IMR-90 (cell line): Measurements from ENCODE around the gene R3HDM2.

Experiments
- BHLHE40 ChIP-seq: fragments of 150-350 bp; IDR thresholded peaks from 2 replicates; pipeline ENCODE4 v1.6.1; 2016; ENCODE audit warnings: mild to moderate bottlenecking, low read depth, low read length
- MAFK ChIP-seq: IDR thresholded peaks from 2 replicates; pipeline ENCODE4 v1.6.1; 2012; ENCODE audit warnings: low read depth, low read length, improper control_type of control experiment
- POLR2A ChIP-seq: IDR thresholded peaks from 2 replicates; pipeline ENCODE4 v1.6.1; 2012; ENCODE audit warnings: mild to moderate bottlenecking, low read depth, low read length
- RCOR1 ChIP-seq: IDR thresholded peaks from 2 replicates; pipeline ENCODE4 v1.6.1; 2012; ENCODE audit warnings: mild to moderate bottlenecking, low read length, improper control_type of control experiment; ENCODE audit not compliant: insufficient replicate concordance
- TF ChIP-seq, protein P1 (sequence below): conservative IDR thresholded peaks from 2 replicates; pipeline ENCODE4 v1.5.1; 2012; ENCODE audit warnings: mild to moderate bottlenecking, low read depth, low read length, improper control_type of control experiment

DNA sequence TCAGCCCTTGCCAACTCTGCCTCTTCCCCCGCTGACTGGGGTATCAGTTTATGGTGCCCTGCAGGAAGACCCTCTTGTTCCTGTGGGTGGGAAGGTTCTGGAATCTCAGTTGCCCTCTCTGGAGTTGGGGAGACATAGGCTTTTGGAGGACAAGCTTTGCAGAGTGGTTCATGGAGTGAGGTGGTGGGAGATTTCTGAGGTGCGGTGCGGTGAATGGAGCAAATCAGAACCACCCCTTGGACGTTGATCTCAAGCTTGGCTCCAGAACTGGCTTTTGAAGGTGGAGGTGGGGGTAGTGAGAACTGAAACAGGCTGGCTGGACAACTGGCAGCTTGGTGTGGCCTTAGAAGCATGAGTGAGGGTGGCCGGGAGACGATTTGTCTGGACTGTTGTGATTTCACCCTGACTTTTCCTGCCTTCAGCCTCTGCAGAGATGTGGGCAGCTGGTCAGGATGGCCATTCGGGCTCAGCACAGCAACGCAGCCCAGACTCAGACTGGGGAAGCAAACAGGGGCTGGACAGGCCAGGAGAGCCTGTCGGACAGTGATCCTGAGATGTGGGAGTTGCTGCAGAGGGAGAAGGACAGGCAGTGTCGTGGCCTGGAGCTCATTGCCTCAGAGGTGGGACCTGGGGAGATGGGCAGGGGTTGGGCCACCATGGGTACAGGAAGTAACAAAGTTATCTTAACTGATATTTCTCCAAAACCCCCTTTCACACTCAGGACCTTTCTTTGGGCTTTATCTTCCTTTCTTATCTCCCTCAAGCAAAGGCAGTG is 200.3 kb downstream of the R3HDM2 start:
- TF ChIP-seq MAFK (no peak), RCOR1 (no peak), BHLHE40 (no peak), POLR2A (no peak)
- TF ChIP-seq, protein P1, sequence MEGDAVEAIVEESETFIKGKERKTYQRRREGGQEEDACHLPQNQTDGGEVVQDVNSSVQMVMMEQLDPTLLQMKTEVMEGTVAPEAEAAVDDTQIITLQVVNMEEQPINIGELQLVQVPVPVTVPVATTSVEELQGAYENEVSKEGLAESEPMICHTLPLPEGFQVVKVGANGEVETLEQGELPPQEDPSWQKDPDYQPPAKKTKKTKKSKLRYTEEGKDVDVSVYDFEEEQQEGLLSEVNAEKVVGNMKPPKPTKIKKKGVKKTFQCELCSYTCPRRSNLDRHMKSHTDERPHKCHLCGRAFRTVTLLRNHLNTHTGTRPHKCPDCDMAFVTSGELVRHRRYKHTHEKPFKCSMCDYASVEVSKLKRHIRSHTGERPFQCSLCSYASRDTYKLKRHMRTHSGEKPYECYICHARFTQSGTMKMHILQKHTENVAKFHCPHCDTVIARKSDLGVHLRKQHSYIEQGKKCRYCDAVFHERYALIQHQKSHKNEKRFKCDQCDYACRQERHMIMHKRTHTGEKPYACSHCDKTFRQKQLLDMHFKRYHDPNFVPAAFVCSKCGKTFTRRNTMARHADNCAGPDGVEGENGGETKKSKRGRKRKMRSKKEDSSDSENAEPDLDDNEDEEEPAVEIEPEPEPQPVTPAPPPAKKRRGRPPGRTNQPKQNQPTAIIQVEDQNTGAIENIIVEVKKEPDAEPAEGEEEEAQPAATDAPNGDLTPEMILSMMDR, result no peak
